ENCODE results near the gene ZNF674. TPM values are rescaled to one million over a fixed set of nuclear protein-coding genes. Genes with fewer than 3 reads are reported as not detected.
A peak's percentile ranks its signal among the peaks of the same experiment; 100 is the strongest.

The ZNF674 gene
- total and polyA plus RNA-seq, 9 of the 15 experiments (the other 6 are each of a cell fraction or from before 2014, with no cell fraction given), result 1.2 to 4.7 (median 2.6) TPM

- TF ChIP-seq HNRNPL (IDR thresholded peaks at IDR 0.05; ENCODE audit: low read depth, low read length) (no peak), DPF2 (IDR thresholded peaks at IDR 0.05) (peak; percentile 32; the same call in 1 of the 2 replicates), TCF3 (CRISPR knock-in tag; IDR thresholded peaks at IDR 0.05) (0 out of 2 replicates have a peak, but pooled peaks have one; percentile 17), FOSL1 (tag; conservative IDR thresholded peaks at IDR 0.05) (peak; percentile 31; the same call in 1 of the 2 replicates), JUND (IDR thresholded peaks at IDR 0.05; ENCODE audit: borderline replicate concordance, low read depth, low read length) (no peak), JUND (tag; IDR thresholded peaks at IDR 0.05; ENCODE audit: borderline replicate concordance, low read depth, low read length) (peak; percentile 25; the same call in 2 of the 3 replicates), SMARCA4 (IDR thresholded peaks at IDR 0.05) (0 out of 2 replicates have a peak, but pooled peaks have one; percentile 28), CBFA2T3 (IDR thresholded peaks at IDR 0.05) (peak; percentile 56)
- TF ChIP-seq, protein P1, sequence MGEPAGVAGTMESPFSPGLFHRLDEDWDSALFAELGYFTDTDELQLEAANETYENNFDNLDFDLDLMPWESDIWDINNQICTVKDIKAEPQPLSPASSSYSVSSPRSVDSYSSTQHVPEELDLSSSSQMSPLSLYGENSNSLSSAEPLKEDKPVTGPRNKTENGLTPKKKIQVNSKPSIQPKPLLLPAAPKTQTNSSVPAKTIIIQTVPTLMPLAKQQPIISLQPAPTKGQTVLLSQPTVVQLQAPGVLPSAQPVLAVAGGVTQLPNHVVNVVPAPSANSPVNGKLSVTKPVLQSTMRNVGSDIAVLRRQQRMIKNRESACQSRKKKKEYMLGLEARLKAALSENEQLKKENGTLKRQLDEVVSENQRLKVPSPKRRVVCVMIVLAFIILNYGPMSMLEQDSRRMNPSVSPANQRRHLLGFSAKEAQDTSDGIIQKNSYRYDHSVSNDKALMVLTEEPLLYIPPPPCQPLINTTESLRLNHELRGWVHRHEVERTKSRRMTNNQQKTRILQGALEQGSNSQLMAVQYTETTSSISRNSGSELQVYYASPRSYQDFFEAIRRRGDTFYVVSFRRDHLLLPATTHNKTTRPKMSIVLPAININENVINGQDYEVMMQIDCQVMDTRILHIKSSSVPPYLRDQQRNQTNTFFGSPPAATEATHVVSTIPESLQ (CRISPR knock-in tag; IDR thresholded peaks at IDR 0.05), result no peak
- TF ChIP-seq, protein P2, sequence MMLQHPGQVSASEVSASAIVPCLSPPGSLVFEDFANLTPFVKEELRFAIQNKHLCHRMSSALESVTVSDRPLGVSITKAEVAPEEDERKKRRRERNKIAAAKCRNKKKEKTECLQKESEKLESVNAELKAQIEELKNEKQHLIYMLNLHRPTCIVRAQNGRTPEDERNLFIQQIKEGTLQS (IDR thresholded peaks at IDR 0.05), result peak; percentile 60
- TF ChIP-seq, protein P2 (CRISPR knock-in tag; conservative IDR thresholded peaks at IDR 0.05), result no peak
- Histone ChIP-seq H3K79me2 (ENCODE audit: control insufficient read depth, insufficient read depth, low read length) (peaks cover 13% of the 10 kb centered on the region), H3K36me3 (ENCODE audit: control insufficient read depth, insufficient read depth, low read length) (peaks cover 16% of the 10 kb centered on the region), H3K27ac (ENCODE audit: extremely low read depth, low read depth, low read length) (no peak overlapping the region), H3K27me3 (ENCODE audit: control insufficient read depth in 2 of 2, insufficient read depth in 2 of 2, low read length in 2 of 2) (no peaks in the 10 kb centered on the region), H2AFZ (ENCODE audit: low read depth, low read length) (no peak overlapping the region), H3K9ac (ENCODE audit: insufficient read depth in 1 of 2, low read depth in 2 of 2, low read length in 2 of 2) (no peak overlapping the region), H3K4me1 (replicated peaks in 1 of 2; ENCODE audit: control insufficient read depth in 2 of 2, insufficient read depth in 2 of 2, low read length in 2 of 2) (no peaks in the 10 kb centered on the region; a peak in 2 of 5 replicates), H3K4me3 (no peak overlapping the region), H3K9me1 (ENCODE audit: control insufficient read depth, insufficient read depth, low read length) (no peaks in the 10 kb centered on the region), H3K4me2 (ENCODE audit: insufficient read depth, low read length) (no peak overlapping the region), H3K9me3 (replicated peaks; ENCODE audit: control insufficient read depth, insufficient read depth, low read depth, low read length) (no peaks in the 10 kb centered on the region), H4K20me1 (replicated peaks; ENCODE audit: control insufficient read depth, insufficient read depth, low read length) (no peaks in the 10 kb centered on the region)
- no TSS peak for BruUV-seq (replicated peaks)
- CTCF ChIA-PET (ENCODE audit: low intra/inter-chr PET ratio), result no interaction called here
- in situ Hi-C loops (cut with MboI) (no loop called here), intact Hi-C loops (cut with micrococcal nuclease) (no loop called here)
- ATAC-seq (peak; percentile 58), FAIRE-seq (no peak), DNase-seq (ENCODE audit: extremely low read depth in 1 of 4, low spot score in 3 of 4) (peak in 1 of 4 experiments; percentile 27)
- POLR2A ChIA-PET, result no interaction called here
- WGBS (ENCODE audit: insufficient coverage, low coverage, missing lambda C conversion rate), result 14% methylated on average over 8 of the region's 8 CpGs
Measured at GRCh38 chrX:46551494-46552128, 6.4 kb upstream of the ZNF674 start.

Measured in K562 (cell line).